Fibroblast of skin of right quadriceps (primary cell): ENCODE results near the gene ITIH5.

ENCODE experiments used
- DNase-seq: peaks from one replicate; pipeline ENCODE4 v3.0.0-alpha.2; 2013

Gene ITIH5

GRCh38 chr10:7545261-7545660 lies 121.5 kb downstream of the ITIH5 start:
- no peak for DNase-seq

- no peak for DNase-seq
Measured at GRCh38 chr10:7544203-7544602, 122.6 kb downstream of the ITIH5 start.

GRCh38 chr10:7542189-7542914 lies 124.4 kb downstream of the ITIH5 start:
- no peak for DNase-seq

GRCh38 chr10:7541137-7542087 lies 125.4 kb downstream of the ITIH5 start:
- DNase-seq = peak; percentile 38

GRCh38 chr10:7538970-7539654 lies 127.7 kb downstream of the ITIH5 start:
- DNase-seq = no peak

- DNase-seq = no peak
Measured at GRCh38 chr10:7537126-7537525, 129.6 kb downstream of the ITIH5 start.

- no peak for DNase-seq
Measured at GRCh38 chr10:7534480-7534852, 132.3 kb downstream of the ITIH5 start.

GRCh38 chr10:7533657-7534479 lies 132.9 kb downstream of the ITIH5 start:
- no peak for DNase-seq

GRCh38 chr10:7532723-7533498 lies 133.9 kb downstream of the ITIH5 start:
- no peak for DNase-seq

GRCh38 chr10:7529638-7530037 lies 137.1 kb downstream of the ITIH5 start:
- no peak for DNase-seq

GRCh38 chr10:7527468-7527867 lies 139.3 kb downstream of the ITIH5 start:
- DNase-seq = no peak

- DNase-seq = no peak
Measured at GRCh38 chr10:7526017-7526400, 140.8 kb downstream of the ITIH5 start.

- DNase-seq = peak; percentile 60
Measured at GRCh38 chr10:7525314-7526016, 141.3 kb downstream of the ITIH5 start.

GRCh38 chr10:7523656-7524055 lies 143.1 kb downstream of the ITIH5 start:
- no peak for DNase-seq

- no peak for DNase-seq
Measured at GRCh38 chr10:7520507-7521485, 146.0 kb downstream of the ITIH5 start.

GRCh38 chr10:7519351-7519750 lies 147.4 kb downstream of the ITIH5 start:
- DNase-seq = no peak

- DNase-seq = no peak
Measured at GRCh38 chr10:7518693-7519092, 148.1 kb downstream of the ITIH5 start.

- no peak for DNase-seq
Measured at GRCh38 chr10:7515439-7515838, 151.3 kb downstream of the ITIH5 start.

GRCh38 chr10:7513936-7514335 lies 152.8 kb downstream of the ITIH5 start:
- no peak for DNase-seq

GRCh38 chr10:7513455-7513854 lies 153.3 kb downstream of the ITIH5 start:
- no peak for DNase-seq
